Colonic mucosa (tissue), 4 donors: ENCODE results near the gene C3orf62. TPM values are rescaled to one million over a fixed set of nuclear protein-coding genes. Genes with fewer than 3 reads are reported as not detected.
"Not testable (repeated sequence)": the region's sequence is repeated elsewhere in the genome, so short reads cannot be mapped to it uniquely, and the experiment has no call there.

ENCODE experiments used
- DNase-seq: peaks from one replicate; pipeline ENCODE4 v3.0.0-alpha.2; 2020
- H3K27ac ChIP-seq: fragments of 200-600 bp; one replicate; pipeline ENCODE4 v1.8.0; 2021
- H3K27me3 ChIP-seq: fragments of 200-600 bp; one replicate; pipeline ENCODE4 v1.8.0; 2021
- H3K36me3 ChIP-seq: fragments of 200-600 bp; one replicate; pipeline ENCODE4 v1.8.0; 2021
- H3K4me1 ChIP-seq: fragments of 200-600 bp; one replicate; pipeline ENCODE4 v1.8.0; 2021; ENCODE audit warnings: mild to moderate bottlenecking
- H3K4me3 ChIP-seq: fragments of 200-600 bp; one replicate; pipeline ENCODE4 v1.8.0; 2021
- H3K9ac ChIP-seq, 2 donors: one replicate each; pipeline ENCODE4 v1.7.0; 2013; ENCODE audit warnings: control low read depth in 2 of 2, low read depth in 2 of 2, low read length in 2 of 2
- H3K9me3 ChIP-seq: fragments of 200-600 bp; one replicate; pipeline ENCODE4 v1.8.0; 2021
- intact Hi-C: fragments of 100-400 bp; cut with DNase I; formaldehyde crosslinking; loops from one replicate; pipeline ENCODE4 v1.14.1; 2022
- total RNA-seq, 2 donors: library from RNA; stranded (reverse); fragmentation: NEBNext Ultra II Directional in 1 of 2; extraction: Animal tissue kit (Norgen Biotek cat#: 25700) in 1 of 2; gene quantifications; one replicate each; pipeline ENCODE4 v1.2.1, GENCODE V29; 2021
- TF ChIP-seq, protein P1 (sequence below): fragments of 200-600 bp; IDR thresholded peaks from one replicate; pipeline ENCODE4 v1.8.0; 2022; ENCODE audit warnings: antibody characterized with exemption, mild to moderate bottlenecking
- donor health status: healthy.
- donor health status: DM: no; HTN: no; CAD: no.
- donor health status: DM: no; HTN: no; CAD: no.

C3orf62 gene
- total RNA-seq, 2 donors from 2014 or later, result 3.1 to 4.2 TPM

DNA sequence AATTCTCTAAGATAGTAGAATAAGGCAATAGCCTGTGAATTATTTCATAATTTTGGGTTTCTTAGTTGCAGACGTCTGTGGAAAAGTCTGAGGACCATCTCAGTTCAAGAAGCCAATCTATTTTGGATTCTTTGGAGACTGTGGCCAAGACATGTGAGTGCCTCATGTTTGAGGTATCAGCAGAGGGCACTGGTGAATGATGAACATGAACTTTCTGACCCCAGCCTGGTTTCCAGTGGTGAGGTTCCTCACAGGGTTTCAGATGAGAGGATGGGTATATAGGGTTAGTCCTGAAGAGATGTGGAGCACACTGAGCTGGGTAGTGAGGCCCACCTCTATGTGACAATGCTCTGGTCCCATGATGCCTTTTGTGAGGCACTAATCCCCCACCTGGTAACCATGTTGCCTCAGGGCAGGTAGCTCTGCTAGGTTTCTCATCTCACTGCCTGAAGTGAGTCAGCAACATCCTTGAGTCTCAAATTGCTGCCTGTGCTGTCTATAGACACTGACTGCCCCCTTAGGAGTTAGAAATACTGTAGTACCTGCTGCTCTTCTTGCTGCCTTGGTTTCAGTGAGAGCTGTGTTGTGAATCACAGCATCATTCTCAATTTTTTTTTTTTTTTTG lies 32.3 kb downstream of the C3orf62 start:
- Histone ChIP-seq H3K36me3 (no peaks in the 10 kb centered on the region), H3K4me1 (no peaks in the 10 kb centered on the region), H3K9me3 (no peaks in the 10 kb centered on the region), H3K27ac (no peak overlapping the region), H3K27me3 (no peaks in the 10 kb centered on the region), H3K9ac (no peak overlapping the region), H3K4me3 (no peak overlapping the region)
- TF ChIP-seq, protein P1, sequence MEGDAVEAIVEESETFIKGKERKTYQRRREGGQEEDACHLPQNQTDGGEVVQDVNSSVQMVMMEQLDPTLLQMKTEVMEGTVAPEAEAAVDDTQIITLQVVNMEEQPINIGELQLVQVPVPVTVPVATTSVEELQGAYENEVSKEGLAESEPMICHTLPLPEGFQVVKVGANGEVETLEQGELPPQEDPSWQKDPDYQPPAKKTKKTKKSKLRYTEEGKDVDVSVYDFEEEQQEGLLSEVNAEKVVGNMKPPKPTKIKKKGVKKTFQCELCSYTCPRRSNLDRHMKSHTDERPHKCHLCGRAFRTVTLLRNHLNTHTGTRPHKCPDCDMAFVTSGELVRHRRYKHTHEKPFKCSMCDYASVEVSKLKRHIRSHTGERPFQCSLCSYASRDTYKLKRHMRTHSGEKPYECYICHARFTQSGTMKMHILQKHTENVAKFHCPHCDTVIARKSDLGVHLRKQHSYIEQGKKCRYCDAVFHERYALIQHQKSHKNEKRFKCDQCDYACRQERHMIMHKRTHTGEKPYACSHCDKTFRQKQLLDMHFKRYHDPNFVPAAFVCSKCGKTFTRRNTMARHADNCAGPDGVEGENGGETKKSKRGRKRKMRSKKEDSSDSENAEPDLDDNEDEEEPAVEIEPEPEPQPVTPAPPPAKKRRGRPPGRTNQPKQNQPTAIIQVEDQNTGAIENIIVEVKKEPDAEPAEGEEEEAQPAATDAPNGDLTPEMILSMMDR, result no peak
- intact Hi-C loops, result no loop called here
- peak; percentile 24 for DNase-seq

DNA sequence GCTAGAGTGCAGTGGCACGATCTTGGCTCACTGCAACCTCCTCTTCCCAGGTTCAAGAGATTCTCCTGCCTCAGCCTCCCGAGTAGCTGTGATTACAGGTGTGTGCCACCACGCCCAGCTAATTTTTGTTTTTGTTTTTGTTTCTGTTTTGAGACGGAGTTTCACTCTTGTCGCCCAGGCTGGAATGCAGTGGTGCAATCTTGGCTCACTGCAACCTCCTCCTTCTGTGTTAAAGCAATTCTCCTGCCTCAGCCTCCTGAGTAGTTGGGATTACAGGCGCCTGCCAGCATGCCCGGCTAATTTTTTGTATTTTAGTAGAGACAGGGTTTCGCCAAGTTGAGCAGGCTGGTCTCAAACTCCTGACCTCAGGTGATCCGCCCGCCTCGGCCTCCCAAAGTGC lies 36.9 kb downstream of the C3orf62 start:
- H3K27me3 ChIP-seq, H3K9ac ChIP-seq, H3K36me3 ChIP-seq, DNase-seq, intact Hi-C loops, H3K4me1 ChIP-seq, H3K4me3 ChIP-seq, H3K9me3 ChIP-seq, H3K27ac ChIP-seq: not testable (repeated sequence)

GRCh38 chr3:49238274-49239127 lies 38.5 kb downstream of the C3orf62 start:
- TF ChIP-seq, protein P1, result no peak
- peak overlapping the region; percentile 57 for H3K27ac ChIP-seq
- DNase-seq, result peak; percentile 29
- intact Hi-C loops, result no loop called here
- H3K36me3 ChIP-seq, result no peaks in the 10 kb centered on the region
- no peak overlapping the region for H3K4me3 ChIP-seq
- no peaks in the 10 kb centered on the region for H3K9me3 ChIP-seq
- no peak overlapping the region for H3K9ac ChIP-seq
- H3K27me3 ChIP-seq, result no peaks in the 10 kb centered on the region
- no peaks in the 10 kb centered on the region for H3K4me1 ChIP-seq

- no peaks in the 10 kb centered on the region for H3K9me3 ChIP-seq
- H3K9ac ChIP-seq, result no peak overlapping the region
- H3K27ac ChIP-seq, result no peak overlapping the region
- intact Hi-C loops, result no loop called here
- no peaks in the 10 kb centered on the region for H3K27me3 ChIP-seq
- H3K36me3 ChIP-seq, result no peaks in the 10 kb centered on the region
- H3K4me3 ChIP-seq, result no peak overlapping the region
- DNase-seq, result no peak
- TF ChIP-seq, protein P1, result no peak
- no peaks in the 10 kb centered on the region for H3K4me1 ChIP-seq
These were observed 39.7 kb downstream of the C3orf62 start for GRCh38 chr3:49237344-49237743.

DNA sequence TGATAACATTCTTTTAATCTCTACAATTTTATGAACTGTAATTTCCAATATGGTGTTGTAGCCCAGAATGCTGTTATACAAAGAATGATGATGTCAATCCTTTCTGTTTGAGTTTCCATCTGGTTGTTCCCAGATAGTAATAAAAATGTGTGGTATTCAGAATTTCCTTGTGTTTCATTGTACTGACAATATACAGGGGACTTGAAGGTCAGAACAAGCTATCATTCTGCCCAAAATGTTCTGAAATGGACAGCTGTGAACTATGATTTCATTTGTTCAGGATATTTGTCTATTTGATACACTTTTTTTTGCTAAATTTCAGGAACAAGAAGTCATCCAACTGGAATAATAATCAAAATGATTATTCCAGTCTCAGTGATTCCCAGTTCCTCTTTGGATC lies 40.8 kb downstream of the C3orf62 start:
- H3K9me3 ChIP-seq, result no peaks in the 10 kb centered on the region
- H3K4me1 ChIP-seq, result no peaks in the 10 kb centered on the region
- no peaks in the 10 kb centered on the region for H3K27me3 ChIP-seq
- no peak overlapping the region for H3K27ac ChIP-seq
- TF ChIP-seq, protein P1, result no peak
- intact Hi-C loops, result no loop called here
- no peak for DNase-seq
- H3K9ac ChIP-seq, result no peak overlapping the region
- H3K36me3 ChIP-seq, result no peaks in the 10 kb centered on the region
- no peak overlapping the region for H3K4me3 ChIP-seq

GRCh38 chr3:49228817-49229216 lies 48.2 kb downstream of the C3orf62 start:
- intact Hi-C loops, H3K27me3 ChIP-seq, H3K4me1 ChIP-seq, H3K9me3 ChIP-seq, DNase-seq, H3K9ac ChIP-seq, H3K4me3 ChIP-seq, H3K27ac ChIP-seq, H3K36me3 ChIP-seq: not testable (repeated sequence)
